ENCODE results near the gene PLXNA2. TPM values are rescaled to one million over a fixed set of nuclear protein-coding genes. Genes with fewer than 3 reads are reported as not detected.

PLXNA2 gene
- total and polyA plus RNA-seq, 2 experiments from 2014 or later: 3.7 to 5.4 TPM

GRCh38 chr1:208042041-208042615 lies 202.1 kb downstream of the PLXNA2 start:
- Histone ChIP-seq H3K9me2 (ENCODE audit: insufficient read depth) (no peaks in the 10 kb centered on the region), H3K27ac (no peak overlapping the region), H3K9me3 (ENCODE audit: low read depth) (no peaks in the 10 kb centered on the region), H3K4me3 (no peak overlapping the region), H3K79me2 (ENCODE audit: insufficient read depth) (no peaks in the 10 kb centered on the region), H3K27me3 (replicated peaks; ENCODE audit: insufficient read depth) (no peaks in the 10 kb centered on the region), H4K20me1 (ENCODE audit: insufficient read depth) (no peaks in the 10 kb centered on the region), H2AFZ (no peak overlapping the region), H3K4me2 (ENCODE audit: unreplicated experiment) (no peak overlapping the region), H3K9ac (no peak overlapping the region), H3K4me1 (ENCODE audit: insufficient read depth) (no peaks in the 10 kb centered on the region), H3F3A (ENCODE audit: insufficient read depth) (no peaks in the 10 kb centered on the region), H3K36me3 (ENCODE audit: low read depth) (no peaks in the 10 kb centered on the region)
- TF ChIP-seq EZH2phosphoT487 (IDR thresholded peaks at IDR 0.05; ENCODE audit: insufficient read depth, low read depth) (no peak), EZH2 (IDR thresholded peaks at IDR 0.05; ENCODE audit: insufficient read depth, poor library complexity, severe bottlenecking) (no peak)
- DNase-seq: no peak
- WGBS, 2 experiments (ENCODE audit: low coverage in 1 of 2, low lambda C conversion rate in 2 of 2, missing lambda C conversion rate in 2 of 2): 97% methylated on average over 22 of the region's 22 CpGs
- in situ Hi-C loops (cut with MboI): no loop called here

GRCh38 chr1:208041505-208041904 lies 202.7 kb downstream of the PLXNA2 start:
- no peaks in the 10 kb centered on the region for H3F3A ChIP-seq (ENCODE audit: insufficient read depth)
- H3K79me2 ChIP-seq (ENCODE audit: insufficient read depth): no peaks in the 10 kb centered on the region
- H3K9me2 ChIP-seq (ENCODE audit: insufficient read depth): no peaks in the 10 kb centered on the region
- no peaks in the 10 kb centered on the region for H3K4me1 ChIP-seq (ENCODE audit: insufficient read depth)
- no peaks in the 10 kb centered on the region for H3K27me3 ChIP-seq (replicated peaks; ENCODE audit: insufficient read depth)
- no peaks in the 10 kb centered on the region for H4K20me1 ChIP-seq (ENCODE audit: insufficient read depth)
- DNase-seq: no peak
- no peak overlapping the region for H3K4me2 ChIP-seq (ENCODE audit: unreplicated experiment)
- WGBS, 2 experiments (ENCODE audit: low coverage in 1 of 2, low lambda C conversion rate in 2 of 2, missing lambda C conversion rate in 2 of 2): 96 to 97% methylated on average over 9 of the region's 9 CpGs
- no peak overlapping the region for H3K4me3 ChIP-seq
- H3K9me3 ChIP-seq (ENCODE audit: low read depth): no peaks in the 10 kb centered on the region
- in situ Hi-C loops (cut with MboI): no loop called here
- no peak overlapping the region for H3K9ac ChIP-seq
- TF ChIP-seq EZH2phosphoT487 (IDR thresholded peaks at IDR 0.05; ENCODE audit: insufficient read depth, low read depth) (no peak), EZH2 (IDR thresholded peaks at IDR 0.05; ENCODE audit: insufficient read depth, poor library complexity, severe bottlenecking) (no peak)
- no peaks in the 10 kb centered on the region for H3K36me3 ChIP-seq (ENCODE audit: low read depth)
- no peak overlapping the region for H2AFZ ChIP-seq
- no peak overlapping the region for H3K27ac ChIP-seq

DNA sequence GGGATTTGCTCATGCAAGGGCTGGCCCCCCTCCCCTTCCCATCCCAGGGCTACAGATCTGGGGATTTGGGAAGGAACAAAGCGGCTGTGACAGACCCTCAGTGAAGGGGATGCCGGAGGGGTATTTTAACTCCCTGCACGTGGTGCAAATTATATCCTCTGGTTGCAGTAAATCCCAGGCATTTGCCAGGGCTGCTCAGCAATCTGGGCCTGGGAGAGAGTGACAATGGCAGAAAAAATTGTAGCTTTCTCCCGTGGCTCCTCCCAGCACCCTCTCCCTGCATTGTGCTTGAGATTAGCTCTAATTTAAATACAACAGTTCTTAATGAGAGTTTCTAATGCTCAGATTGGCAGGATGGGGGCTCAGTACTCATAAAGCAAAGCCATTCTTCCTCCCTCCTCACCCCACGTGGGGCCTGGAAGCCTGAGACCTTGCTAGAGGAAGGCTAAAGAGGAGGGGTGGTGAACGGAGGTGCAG lies 203.3 kb downstream of the PLXNA2 start:
- H3K4me1 ChIP-seq (ENCODE audit: insufficient read depth): no peaks in the 10 kb centered on the region

DNA sequence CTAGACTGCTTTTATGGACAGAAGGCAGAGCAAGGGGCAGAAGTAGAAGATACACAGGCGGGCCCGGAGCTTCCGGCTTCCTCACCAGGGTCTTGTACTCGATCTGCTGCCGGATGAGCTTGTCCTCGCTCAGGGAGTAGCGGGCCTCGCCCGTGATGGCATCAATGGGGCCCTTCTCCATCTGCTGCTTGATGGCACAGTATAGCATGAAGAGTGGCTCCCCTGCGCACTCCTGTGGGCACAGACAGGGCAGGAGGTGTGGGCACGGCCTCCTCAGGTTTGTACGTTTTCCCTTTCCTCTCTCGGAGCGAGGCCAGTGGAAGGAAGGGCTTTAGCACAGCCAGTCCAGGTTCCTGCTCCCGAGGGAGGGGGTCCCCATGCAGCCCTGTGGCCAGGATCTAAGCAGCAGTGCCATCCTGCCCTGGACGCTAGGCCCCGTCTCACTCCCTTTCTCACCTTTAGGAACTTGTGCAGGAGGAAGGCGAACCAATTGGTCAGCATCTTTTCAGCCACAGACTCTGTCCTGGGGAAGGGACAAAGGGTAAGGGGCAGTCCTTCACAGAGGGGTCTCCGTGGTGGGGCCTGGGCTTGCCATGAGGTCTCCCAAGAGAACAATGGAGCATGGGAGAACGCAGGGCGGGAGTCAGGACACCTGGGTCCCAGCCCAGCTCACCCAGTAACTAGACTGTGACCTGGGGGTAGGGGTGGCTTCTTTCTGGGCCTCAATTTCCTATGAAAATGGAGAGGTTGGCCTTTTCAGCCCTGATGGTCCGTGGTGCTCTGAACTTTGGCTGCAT lies 204.4 kb downstream of the PLXNA2 start:
- H3K36me3 ChIP-seq (ENCODE audit: low read depth): no peaks in the 10 kb centered on the region
- in situ Hi-C loops (cut with MboI): no loop called here

More for the DNA sequence above, 203.3 kb downstream of the PLXNA2 start:
- no peaks in the 10 kb centered on the region for H3K36me3 ChIP-seq (ENCODE audit: low read depth)
- no peaks in the 10 kb centered on the region for H3K9me2 ChIP-seq (ENCODE audit: insufficient read depth)
- H3K9me3 ChIP-seq (ENCODE audit: low read depth): no peaks in the 10 kb centered on the region
- H2AFZ ChIP-seq: no peak overlapping the region
- no peaks in the 10 kb centered on the region for H4K20me1 ChIP-seq (ENCODE audit: insufficient read depth)
- DNase-seq: no peak
- no peaks in the 10 kb centered on the region for H3K79me2 ChIP-seq (ENCODE audit: insufficient read depth)
- H3K9ac ChIP-seq: no peak overlapping the region
- no peaks in the 10 kb centered on the region for H3K27me3 ChIP-seq (replicated peaks; ENCODE audit: insufficient read depth)
- in situ Hi-C loops (cut with MboI): no loop called here
- no peak overlapping the region for H3K4me3 ChIP-seq
- H3F3A ChIP-seq (ENCODE audit: insufficient read depth): no peaks in the 10 kb centered on the region
- TF ChIP-seq EZH2phosphoT487 (IDR thresholded peaks at IDR 0.05; ENCODE audit: insufficient read depth, low read depth) (no peak), EZH2 (IDR thresholded peaks at IDR 0.05; ENCODE audit: insufficient read depth, poor library complexity, severe bottlenecking) (no peak)
- H3K4me2 ChIP-seq (ENCODE audit: unreplicated experiment): no peak overlapping the region
- WGBS, 2 experiments (ENCODE audit: low coverage in 1 of 2, low lambda C conversion rate in 2 of 2, missing lambda C conversion rate in 2 of 2): 82 to 84% methylated on average over 6 of the region's 6 CpGs
- H3K27ac ChIP-seq: no peak overlapping the region

More for the DNA sequence above, 204.4 kb downstream of the PLXNA2 start:
- Histone ChIP-seq H4K20me1 (ENCODE audit: insufficient read depth) (no peaks in the 10 kb centered on the region), H3K9me2 (ENCODE audit: insufficient read depth) (no peaks in the 10 kb centered on the region), H3F3A (ENCODE audit: insufficient read depth) (no peaks in the 10 kb centered on the region), H3K27ac (no peak overlapping the region), H3K27me3 (replicated peaks; ENCODE audit: insufficient read depth) (no peaks in the 10 kb centered on the region), H3K4me3 (no peak overlapping the region), H3K9me3 (ENCODE audit: low read depth) (no peaks in the 10 kb centered on the region), H3K9ac (no peak overlapping the region), H3K4me2 (ENCODE audit: unreplicated experiment) (no peak overlapping the region), H3K4me1 (ENCODE audit: insufficient read depth) (no peaks in the 10 kb centered on the region), H2AFZ (no peak overlapping the region), H3K79me2 (ENCODE audit: insufficient read depth) (no peaks in the 10 kb centered on the region)
- TF ChIP-seq EZH2 (IDR thresholded peaks at IDR 0.05; ENCODE audit: insufficient read depth, poor library complexity, severe bottlenecking): no peak
- no peak for TF ChIP-seq EZH2phosphoT487 (IDR thresholded peaks at IDR 0.05; ENCODE audit: insufficient read depth, low read depth)
- 90 to 93% methylated on average over 22 of the region's 22 CpGs for WGBS, 2 experiments (ENCODE audit: low coverage in 1 of 2, low lambda C conversion rate in 2 of 2, missing lambda C conversion rate in 2 of 2)
- DNase-seq: no peak
